ENCODE data around the gene GNG8.

The GNG8 gene

GRCh38 chr19:46601318-46602224 is 34.4 kb downstream of the GNG8 start, which contains the start of gene CALM3:
Gene CALM3 (plus strand): TSS chr19:46601330. CDS start chr19:46601435, 105 bp downstream.
- no peak for FAIRE-seq

GRCh38 chr19:46600384-46601317 is 35.4 kb downstream of the GNG8 start:
- FAIRE-seq = peak; percentile 80

- FAIRE-seq = no peak
These were observed 36.2 kb downstream of the GNG8 start for GRCh38 chr19:46599716-46600373.

GRCh38 chr19:46598372-46598917 is 37.6 kb downstream of the GNG8 start:
- FAIRE-seq = no peak

- no peak for FAIRE-seq
These were observed 40.0 kb downstream of the GNG8 start for GRCh38 chr19:46596008-46596407.

GRCh38 chr19:46591870-46592269 is 44.1 kb downstream of the GNG8 start:
- FAIRE-seq = no peak

GRCh38 chr19:46591254-46591653 is 44.7 kb downstream of the GNG8 start:
- no peak for FAIRE-seq

- no peak for FAIRE-seq
These were observed 48.1 kb downstream of the GNG8 start for GRCh38 chr19:46587861-46588260.

- FAIRE-seq = no peak
These were observed 49.7 kb downstream of the GNG8 start for GRCh38 chr19:46586294-46586693.

- peak; percentile 15 for FAIRE-seq
These were observed 50.5 kb downstream of the GNG8 start for GRCh38 chr19:46585539-46585938.

All from G401.6 (cell line).